K562 (cell line): ENCODE data around the gene GABRQ. TPM values are rescaled to one million over a fixed set of nuclear protein-coding genes. Genes with fewer than 3 reads are reported as not detected.

ENCODE experiments used
- CBX1 ChIP-seq: sonication (generic); IDR thresholded peaks from 2 replicates; pipeline ENCODE4 v1.6.1; 2016; ENCODE audit warnings: antibody characterized with exemption, low read depth, mild to moderate bottlenecking
- CREM ChIP-seq: IDR thresholded peaks from 2 replicates; pipeline ENCODE4 v1.6.1; 2014; ENCODE audit warnings: antibody characterized with exemption, low read depth
- FOXJ2 ChIP-seq: fragments of 200-800 bp; sonication (Bioruptor generic); IDR thresholded peaks from 2 replicates; pipeline ENCODE4 v1.6.1; 2016; ENCODE audit warnings: missing genetic modification characterization, missing compliant biosample characterization
- PHF21A ChIP-seq: fragments of 450-650 bp; IDR thresholded peaks from 2 replicates; pipeline ENCODE4 v1.6.1; 2017; ENCODE audit warnings: low read depth, borderline replicate concordance
- POLR2A ChIP-seq: fragments of 450-650 bp; conservative IDR thresholded peaks from 2 replicates; pipeline ENCODE4 v1.6.1; 2016
- SMAD4 ChIP-seq: fragments of 250-450 bp; sonication (Bioruptor Pico); conservative IDR thresholded peaks from 2 replicates; pipeline ENCODE4 v1.8.0; 2021; ENCODE audit warnings: inconsistent platforms, mild to moderate bottlenecking, moderate library complexity
- TCF7L2 ChIP-seq: fragments of 150-350 bp; IDR thresholded peaks from 2 replicates; pipeline ENCODE4 v1.6.1; 2016; ENCODE audit warnings: low read depth, mild to moderate bottlenecking, low read length, moderate library complexity
- TRIM24 ChIP-seq, 2 experiments: fragments of 450-650 bp; IDR thresholded peaks; 2 replicates each; pipeline ENCODE4 v1.6.1; 2016
- ZNF224 ChIP-seq: sonication (generic); formaldehyde crosslinking; IDR thresholded peaks from 2 replicates; pipeline ENCODE4 v1.8.0; 2022; ENCODE audit warnings: mild to moderate bottlenecking, missing genetic modification reagents
- polyA plus RNA-seq, 8 experiments: library from polyadenylated mRNA; depleted of rRNA in 4 of 8; stranded (reverse) in 5 of 8; unstranded in 3 of 8; fragments of >200 nt; fragmentation: Nextera tagmentation in 2 of 8; fragmentation: Illumina TruSeq in 1 of 8; extraction: Ambion mirVana in 2 of 8; extraction: Trizol in 1 of 8; gene quantifications; 2 replicates each; pipeline versions ENCODE4 v1.2.1 to v1.2.3, GENCODE V29; 2011 to 2014; ENCODE audit warnings: inconsistent platforms in 1 of 8, missing spikeins in 1 of 8
- total RNA-seq, 7 experiments: library from RNA; depleted of rRNA in 6 of 7; stranded (reverse); fragments of >200 nt in 6 of 7; fragmentation: Illumina TruSeq in 2 of 7; extraction: Trizol in 2 of 7; gene quantifications; 2 replicates each; pipeline versions ENCODE4 v1.2.1 to v1.2.3, GENCODE V29; 2011 to 2021; ENCODE audit warnings: low replicate concordance in 1 of 7
- TF ChIP-seq, protein P1 (sequence below), 2 experiments: fragments of 450-650 bp; IDR thresholded peaks; 2 replicates each; pipeline ENCODE4 v1.6.1; 2018; ENCODE audit warnings: mild to moderate bottlenecking in 2 of 2, low read depth in 1 of 2; ENCODE audit not compliant: partially characterized antibody in 2 of 2
- TF ChIP-seq, protein P2 (sequence below), 3 experiments: fragments of 200-800 bp in 1 of 3; sonication (Bioruptor generic) in 1 of 3; sonication (generic) in 1 of 3; formaldehyde crosslinking in 1 of 3; IDR thresholded peaks; 2 replicates each; pipeline versions ENCODE4 v1.6.1 to v1.8.0; 2016 to 2022; ENCODE audit warnings: mild to moderate bottlenecking in 2 of 3, missing compliant biosample characterization in 2 of 3, missing genetic modification characterization in 2 of 3, missing genetic modification reagents in 1 of 3
- TF ChIP-seq, protein P3 (sequence below): fragments of 200-800 bp; sonication (Bioruptor generic); IDR thresholded peaks from 2 replicates; pipeline ENCODE4 v1.6.1; 2017; ENCODE audit warnings: missing genetic modification characterization, missing compliant biosample characterization
- TF ChIP-seq, protein P4 (sequence below): sonication (generic); formaldehyde crosslinking; IDR thresholded peaks from 2 replicates; pipeline ENCODE4 v1.8.0; 2023; ENCODE audit warnings: missing genetic modification reagents, mild to moderate bottlenecking, borderline replicate concordance

Gene GABRQ
- total and polyA plus RNA-seq, 9 of the 15 experiments (the other 6 are each of a cell fraction or from before 2014, with no cell fraction given), result 0.25 to 3.2 (median 1.8) TPM

DNA sequence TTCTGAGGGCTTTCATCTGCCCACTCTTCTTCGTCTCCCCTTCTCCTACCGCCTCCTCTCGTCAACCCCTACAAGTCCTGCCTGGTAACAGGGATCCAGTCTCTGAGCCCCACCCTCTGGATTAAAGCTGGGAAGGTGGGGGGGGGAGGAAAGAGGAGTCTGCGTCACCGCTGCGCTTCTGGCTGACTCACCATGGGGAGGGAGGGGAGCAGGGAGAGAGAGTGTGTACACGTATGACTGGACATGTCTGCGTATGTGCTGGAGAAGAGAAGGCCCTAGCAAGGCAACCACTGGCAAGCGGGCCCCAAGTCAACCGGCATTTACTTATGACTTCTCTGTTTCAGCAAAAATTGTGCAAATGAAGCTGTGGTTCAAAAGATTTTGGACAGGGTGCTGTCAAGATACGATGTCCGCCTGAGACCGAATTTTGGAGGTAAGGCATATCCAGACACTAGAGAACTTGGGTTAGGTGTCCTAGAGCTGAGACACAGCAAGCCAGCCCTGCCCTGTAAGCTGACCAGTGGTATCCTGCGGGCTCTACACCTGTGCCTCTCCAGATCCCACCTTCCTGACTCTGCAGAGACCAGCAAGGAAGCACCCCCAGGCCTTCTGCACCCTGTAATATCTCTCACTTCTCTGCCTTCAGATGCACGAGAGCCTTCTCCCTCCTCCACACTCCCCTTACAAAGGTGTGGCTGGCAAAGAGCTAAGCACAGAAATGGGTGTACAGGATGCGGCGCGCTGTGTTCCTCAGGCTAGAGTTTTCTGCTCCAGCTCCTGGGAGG lies 2.5 kb downstream of the GABRQ start (continued):
- TF ChIP-seq, protein P1, sequence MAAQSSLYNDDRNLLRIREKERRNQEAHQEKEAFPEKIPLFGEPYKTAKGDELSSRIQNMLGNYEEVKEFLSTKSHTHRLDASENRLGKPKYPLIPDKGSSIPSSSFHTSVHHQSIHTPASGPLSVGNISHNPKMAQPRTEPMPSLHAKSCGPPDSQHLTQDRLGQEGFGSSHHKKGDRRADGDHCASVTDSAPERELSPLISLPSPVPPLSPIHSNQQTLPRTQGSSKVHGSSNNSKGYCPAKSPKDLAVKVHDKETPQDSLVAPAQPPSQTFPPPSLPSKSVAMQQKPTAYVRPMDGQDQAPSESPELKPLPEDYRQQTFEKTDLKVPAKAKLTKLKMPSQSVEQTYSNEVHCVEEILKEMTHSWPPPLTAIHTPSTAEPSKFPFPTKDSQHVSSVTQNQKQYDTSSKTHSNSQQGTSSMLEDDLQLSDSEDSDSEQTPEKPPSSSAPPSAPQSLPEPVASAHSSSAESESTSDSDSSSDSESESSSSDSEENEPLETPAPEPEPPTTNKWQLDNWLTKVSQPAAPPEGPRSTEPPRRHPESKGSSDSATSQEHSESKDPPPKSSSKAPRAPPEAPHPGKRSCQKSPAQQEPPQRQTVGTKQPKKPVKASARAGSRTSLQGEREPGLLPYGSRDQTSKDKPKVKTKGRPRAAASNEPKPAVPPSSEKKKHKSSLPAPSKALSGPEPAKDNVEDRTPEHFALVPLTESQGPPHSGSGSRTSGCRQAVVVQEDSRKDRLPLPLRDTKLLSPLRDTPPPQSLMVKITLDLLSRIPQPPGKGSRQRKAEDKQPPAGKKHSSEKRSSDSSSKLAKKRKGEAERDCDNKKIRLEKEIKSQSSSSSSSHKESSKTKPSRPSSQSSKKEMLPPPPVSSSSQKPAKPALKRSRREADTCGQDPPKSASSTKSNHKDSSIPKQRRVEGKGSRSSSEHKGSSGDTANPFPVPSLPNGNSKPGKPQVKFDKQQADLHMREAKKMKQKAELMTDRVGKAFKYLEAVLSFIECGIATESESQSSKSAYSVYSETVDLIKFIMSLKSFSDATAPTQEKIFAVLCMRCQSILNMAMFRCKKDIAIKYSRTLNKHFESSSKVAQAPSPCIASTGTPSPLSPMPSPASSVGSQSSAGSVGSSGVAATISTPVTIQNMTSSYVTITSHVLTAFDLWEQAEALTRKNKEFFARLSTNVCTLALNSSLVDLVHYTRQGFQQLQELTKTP (IDR thresholded peaks at IDR 0.05; ENCODE audit: low read depth in 1 of 2, partially characterized antibody in 2 of 2), result no peak
- TF ChIP-seq TRIM24 (IDR thresholded peaks at IDR 0.05), result no peak
- TF ChIP-seq, protein P2, sequence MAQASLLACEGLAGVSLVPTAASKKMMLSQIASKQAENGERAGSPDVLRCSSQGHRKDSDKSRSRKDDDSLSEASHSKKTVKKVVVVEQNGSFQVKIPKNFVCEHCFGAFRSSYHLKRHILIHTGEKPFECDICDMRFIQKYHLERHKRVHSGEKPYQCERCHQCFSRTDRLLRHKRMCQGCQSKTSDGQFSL (CRISPR knock-in tag; IDR thresholded peaks at IDR 0.05), result peak; percentile 81
- TF ChIP-seq, protein P2 (tag; IDR thresholded peaks at IDR 0.05), result no peak
- no peak for TF ChIP-seq CBX1
- no peak for TF ChIP-seq FOXJ2
- no peak for TF ChIP-seq SMAD4 (CRISPR knock-in tag)
- TF ChIP-seq PHF21A, result no peak
- TF ChIP-seq, protein P3, sequence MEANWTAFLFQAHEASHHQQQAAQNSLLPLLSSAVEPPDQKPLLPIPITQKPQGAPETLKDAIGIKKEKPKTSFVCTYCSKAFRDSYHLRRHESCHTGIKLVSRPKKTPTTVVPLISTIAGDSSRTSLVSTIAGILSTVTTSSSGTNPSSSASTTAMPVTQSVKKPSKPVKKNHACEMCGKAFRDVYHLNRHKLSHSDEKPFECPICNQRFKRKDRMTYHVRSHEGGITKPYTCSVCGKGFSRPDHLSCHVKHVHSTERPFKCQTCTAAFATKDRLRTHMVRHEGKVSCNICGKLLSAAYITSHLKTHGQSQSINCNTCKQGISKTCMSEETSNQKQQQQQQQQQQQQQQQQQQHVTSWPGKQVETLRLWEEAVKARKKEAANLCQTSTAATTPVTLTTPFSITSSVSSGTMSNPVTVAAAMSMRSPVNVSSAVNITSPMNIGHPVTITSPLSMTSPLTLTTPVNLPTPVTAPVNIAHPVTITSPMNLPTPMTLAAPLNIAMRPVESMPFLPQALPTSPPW (CRISPR knock-in tag), result peak; percentile 85
- no peak for TF ChIP-seq POLR2A
- no peak for TF ChIP-seq ZNF224
- TF ChIP-seq, protein P4, sequence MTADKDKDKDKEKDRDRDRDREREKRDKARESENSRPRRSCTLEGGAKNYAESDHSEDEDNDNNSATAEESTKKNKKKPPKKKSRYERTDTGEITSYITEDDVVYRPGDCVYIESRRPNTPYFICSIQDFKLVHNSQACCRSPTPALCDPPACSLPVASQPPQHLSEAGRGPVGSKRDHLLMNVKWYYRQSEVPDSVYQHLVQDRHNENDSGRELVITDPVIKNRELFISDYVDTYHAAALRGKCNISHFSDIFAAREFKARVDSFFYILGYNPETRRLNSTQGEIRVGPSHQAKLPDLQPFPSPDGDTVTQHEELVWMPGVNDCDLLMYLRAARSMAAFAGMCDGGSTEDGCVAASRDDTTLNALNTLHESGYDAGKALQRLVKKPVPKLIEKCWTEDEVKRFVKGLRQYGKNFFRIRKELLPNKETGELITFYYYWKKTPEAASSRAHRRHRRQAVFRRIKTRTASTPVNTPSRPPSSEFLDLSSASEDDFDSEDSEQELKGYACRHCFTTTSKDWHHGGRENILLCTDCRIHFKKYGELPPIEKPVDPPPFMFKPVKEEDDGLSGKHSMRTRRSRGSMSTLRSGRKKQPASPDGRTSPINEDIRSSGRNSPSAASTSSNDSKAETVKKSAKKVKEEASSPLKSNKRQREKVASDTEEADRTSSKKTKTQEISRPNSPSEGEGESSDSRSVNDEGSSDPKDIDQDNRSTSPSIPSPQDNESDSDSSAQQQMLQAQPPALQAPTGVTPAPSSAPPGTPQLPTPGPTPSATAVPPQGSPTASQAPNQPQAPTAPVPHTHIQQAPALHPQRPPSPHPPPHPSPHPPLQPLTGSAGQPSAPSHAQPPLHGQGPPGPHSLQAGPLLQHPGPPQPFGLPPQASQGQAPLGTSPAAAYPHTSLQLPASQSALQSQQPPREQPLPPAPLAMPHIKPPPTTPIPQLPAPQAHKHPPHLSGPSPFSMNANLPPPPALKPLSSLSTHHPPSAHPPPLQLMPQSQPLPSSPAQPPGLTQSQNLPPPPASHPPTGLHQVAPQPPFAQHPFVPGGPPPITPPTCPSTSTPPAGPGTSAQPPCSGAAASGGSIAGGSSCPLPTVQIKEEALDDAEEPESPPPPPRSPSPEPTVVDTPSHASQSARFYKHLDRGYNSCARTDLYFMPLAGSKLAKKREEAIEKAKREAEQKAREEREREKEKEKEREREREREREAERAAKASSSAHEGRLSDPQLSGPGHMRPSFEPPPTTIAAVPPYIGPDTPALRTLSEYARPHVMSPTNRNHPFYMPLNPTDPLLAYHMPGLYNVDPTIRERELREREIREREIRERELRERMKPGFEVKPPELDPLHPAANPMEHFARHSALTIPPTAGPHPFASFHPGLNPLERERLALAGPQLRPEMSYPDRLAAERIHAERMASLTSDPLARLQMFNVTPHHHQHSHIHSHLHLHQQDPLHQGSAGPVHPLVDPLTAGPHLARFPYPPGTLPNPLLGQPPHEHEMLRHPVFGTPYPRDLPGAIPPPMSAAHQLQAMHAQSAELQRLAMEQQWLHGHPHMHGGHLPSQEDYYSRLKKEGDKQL (CRISPR knock-in tag), result no peak
- TF ChIP-seq CREM, result peak; percentile 88
- no peak for TF ChIP-seq TCF7L2
